Neural cell (in vitro differentiated cells): Measurements from ENCODE around the gene CFAP157. TPM values are rescaled to one million over a fixed set of nuclear protein-coding genes. Genes with fewer than 3 reads are reported as not detected.
A peak's percentile ranks its signal among the peaks of the same experiment; 100 is the strongest.

Experiments used
- H2AFZ ChIP-seq: fragments of 200-600, 300-800 bp; sonication (generic), shearing (Covaris generic); 2 replicates; pipeline ENCODE4 v1.6.0; 2014; ENCODE audit warnings: low read depth, mild to moderate bottlenecking, antibody characterized with exemption, low read length, moderate library complexity
- H3F3A ChIP-seq: fragments of 200-600 bp; shearing (Covaris generic); 2 replicates; pipeline ENCODE4 v1.6.1; 2016; ENCODE audit warnings: mild to moderate bottlenecking, moderate library complexity, mixed read lengths, antibody characterized with exemption, low read length; ENCODE audit not compliant: insufficient read depth, poor library complexity, severe bottlenecking
- H3K27ac ChIP-seq: fragments of 200-600, 300-800 bp; sonication (generic), shearing (Covaris generic); 2 replicates; pipeline ENCODE4 v1.5.1; 2014; ENCODE audit warnings: mild to moderate bottlenecking, low read length, moderate library complexity
- H3K27me3 ChIP-seq: fragments of 300-800, 200-600 bp; sonication (generic), shearing (Covaris generic); 2 replicates; pipeline ENCODE4 v1.6.0; 2014; ENCODE audit warnings: mild to moderate bottlenecking, low read depth, low read length, moderate library complexity; ENCODE audit not compliant: insufficient read depth
- H3K36me3 ChIP-seq: fragments of 300-800, 200-600 bp; sonication (generic), shearing (Covaris generic); 2 replicates; pipeline ENCODE4 v1.5.1; 2014; ENCODE audit warnings: mild to moderate bottlenecking, antibody characterized with exemption, low read length, moderate library complexity; ENCODE audit not compliant: insufficient read depth
- H3K4me2 ChIP-seq: fragments of 300-800, 200-600 bp; sonication (generic), shearing (Covaris generic); 2 replicates; pipeline ENCODE4 v1.6.0; 2014; ENCODE audit warnings: mild to moderate bottlenecking, low read length
- H3K4me3 ChIP-seq: fragments of 300-800, 200-600 bp; sonication (generic), shearing (Covaris generic); 2 replicates; pipeline ENCODE4 v1.5.1; 2014; ENCODE audit warnings: mild to moderate bottlenecking, low read length, moderate library complexity
- H3K79me2 ChIP-seq: fragments of 200-600 bp; shearing (Covaris generic); replicated peaks from 2 replicates; pipeline ENCODE4 v1.6.0; 2014; ENCODE audit warnings: mild to moderate bottlenecking, low read length, moderate library complexity; ENCODE audit not compliant: insufficient read depth
- H3K9ac ChIP-seq: fragments of 300-800, 200-600 bp; sonication (generic), shearing (Covaris generic); 2 replicates; pipeline ENCODE4 v1.6.1; 2016; ENCODE audit warnings: mild to moderate bottlenecking, low read length, mixed read lengths
- H3K9me2 ChIP-seq: fragments of 200-600 bp; shearing (Covaris generic); 2 replicates; pipeline ENCODE4 v1.6.1; 2016; ENCODE audit warnings: mild to moderate bottlenecking, low read length, mixed read lengths; ENCODE audit not compliant: insufficient read depth
- H3K9me3 ChIP-seq: fragments of 200-600, 300-800 bp; sonication (generic), shearing (Covaris generic); 2 replicates; pipeline ENCODE4 v1.6.1; 2016; ENCODE audit warnings: mild to moderate bottlenecking, mixed run types, low read length, moderate library complexity, mixed read lengths
- H4K20me1 ChIP-seq: fragments of 200-600 bp; shearing (Covaris generic); 2 replicates; pipeline ENCODE4 v1.6.1; 2016; ENCODE audit warnings: mild to moderate bottlenecking, mixed run types; ENCODE audit not compliant: insufficient read depth
- CTCF ChIP-seq: fragments of 450-650 bp; IDR thresholded peaks from 2 replicates; pipeline ENCODE4 v1.5.1; 2014; ENCODE audit warnings: antibody characterized with exemption, mild to moderate bottlenecking, moderate library complexity; ENCODE audit not compliant: poor library complexity, severe bottlenecking
- EP300 ChIP-seq: fragments of 450-650 bp; conservative IDR thresholded peaks from 2 replicates; pipeline ENCODE4 v1.6.1; 2014; ENCODE audit warnings: antibody characterized with exemption, mild to moderate bottlenecking, moderate library complexity; ENCODE audit not compliant: poor library complexity, severe bottlenecking
- EZH2 ChIP-seq: fragments of 200-600, 300-800 bp; shearing (Covaris generic), sonication (generic); IDR thresholded peaks from 2 replicates; pipeline ENCODE4 v1.6.1; 2014; ENCODE audit warnings: antibody characterized with exemption, low read length, borderline replicate concordance, mild to moderate bottlenecking; ENCODE audit not compliant: insufficient read depth, poor library complexity, severe bottlenecking
- MXI1 ChIP-seq: fragments of 450-650 bp; conservative IDR thresholded peaks from 2 replicates; pipeline ENCODE4 v1.6.1; 2014; ENCODE audit warnings: antibody characterized with exemption, mild to moderate bottlenecking; ENCODE audit not compliant: poor library complexity, severe bottlenecking
- POLR2AphosphoS5 ChIP-seq: IDR thresholded peaks from 2 replicates; pipeline ENCODE4 v1.6.1; 2012
- RAD21 ChIP-seq: fragments of 450-650 bp; conservative IDR thresholded peaks from 2 replicates; pipeline ENCODE4 v1.6.1; 2014; ENCODE audit warnings: antibody characterized with exemption, mild to moderate bottlenecking, moderate library complexity
- REST ChIP-seq: IDR thresholded peaks from 2 replicates; pipeline ENCODE4 v1.6.1; 2012; ENCODE audit warnings: borderline replicate concordance
- SMC3 ChIP-seq: fragments of 450-650 bp; conservative IDR thresholded peaks from 2 replicates; pipeline ENCODE4 v1.6.1; 2014; ENCODE audit warnings: antibody characterized with exemption, mild to moderate bottlenecking, moderate library complexity; ENCODE audit not compliant: poor library complexity
- TAF1 ChIP-seq: IDR thresholded peaks from 2 replicates; pipeline ENCODE4 v1.6.1; 2012; ENCODE audit warnings: low read depth
- polyA plus RNA-seq: library from polyadenylated mRNA; depleted of rRNA; stranded (reverse); fragments of >200 nt; gene quantifications from 2 replicates; pipeline ENCODE4 v1.2.3, GENCODE V29; 2014

The CFAP157 gene
- polyA plus RNA-seq, 1 donor from 2014 or later = 1.3 TPM

GRCh38 chr9:127732444-127732843, 25.7 kb downstream of the CFAP157 start:
- H3K27ac ChIP-seq = no peak overlapping the region
- peaks cover 3% of the 10 kb centered on the region for H3K79me2 ChIP-seq
- no peaks in the 10 kb centered on the region for H4K20me1 ChIP-seq
- H3K9me3 ChIP-seq = no peaks in the 10 kb centered on the region
- no peak overlapping the region for H3K4me2 ChIP-seq
- H3K9ac ChIP-seq = no peak overlapping the region
- TF ChIP-seq POLR2AphosphoS5 (no peak), REST (no peak), SMC3 (no peak), TAF1 (no peak), RAD21 (no peak), CTCF (no peak), EP300 (no peak), EZH2 (no peak), MXI1 (no peak)
- H3K9me2 ChIP-seq = no peaks in the 10 kb centered on the region
- no peaks in the 10 kb centered on the region for H3K36me3 ChIP-seq
- no peak overlapping the region for H2AFZ ChIP-seq
- H3K27me3 ChIP-seq = no peaks in the 10 kb centered on the region
- H3K4me3 ChIP-seq = no peak overlapping the region
- H3F3A ChIP-seq = no peaks in the 10 kb centered on the region

GRCh38 chr9:127733614-127734013, 26.8 kb downstream of the CFAP157 start:
- no peaks in the 10 kb centered on the region for H3K9me3 ChIP-seq
- H4K20me1 ChIP-seq = no peaks in the 10 kb centered on the region
- TF ChIP-seq CTCF = no peak
- TF ChIP-seq POLR2AphosphoS5 = no peak
- no peak for TF ChIP-seq EZH2
- TF ChIP-seq MXI1 = no peak
- no peak for TF ChIP-seq RAD21
- TF ChIP-seq TAF1 = no peak
- no peak for TF ChIP-seq EP300
- no peak for TF ChIP-seq SMC3
- TF ChIP-seq REST = no peak
- H3K27me3 ChIP-seq = no peaks in the 10 kb centered on the region
- peak overlapping the region; percentile 95 for H3K9ac ChIP-seq
- H3K79me2 ChIP-seq = peaks cover 3% of the 10 kb centered on the region
- peak overlapping the region; percentile 97 for H3K27ac ChIP-seq
- peak overlapping the region; percentile 90 for H3K4me3 ChIP-seq
- no peak overlapping the region for H2AFZ ChIP-seq
- H3F3A ChIP-seq = no peaks in the 10 kb centered on the region
- H3K9me2 ChIP-seq = no peaks in the 10 kb centered on the region
- no peaks in the 10 kb centered on the region for H3K36me3 ChIP-seq
- H3K4me2 ChIP-seq = peak overlapping the region; percentile 63
